Breast epithelium (tissue), 3 donors: ENCODE results near the gene GNB5.

ENCODE experiments used
- POLR2A ChIP-seq: fragments of 450-650 bp; IDR thresholded peaks from one replicate; pipeline ENCODE4 v1.6.1; 2016; ENCODE audit warnings: antibody characterized with exemption, mild to moderate bottlenecking, moderate library complexity
- TF ChIP-seq, protein P1 (sequence below), 3 donors: fragments of 450-650 bp; IDR thresholded peaks; one replicate each; pipeline ENCODE4 v1.5.1; 2016 to 2017; ENCODE audit warnings: antibody characterized with exemption in 3 of 3, mild to moderate bottlenecking in 3 of 3, moderate library complexity in 3 of 3

DNA sequence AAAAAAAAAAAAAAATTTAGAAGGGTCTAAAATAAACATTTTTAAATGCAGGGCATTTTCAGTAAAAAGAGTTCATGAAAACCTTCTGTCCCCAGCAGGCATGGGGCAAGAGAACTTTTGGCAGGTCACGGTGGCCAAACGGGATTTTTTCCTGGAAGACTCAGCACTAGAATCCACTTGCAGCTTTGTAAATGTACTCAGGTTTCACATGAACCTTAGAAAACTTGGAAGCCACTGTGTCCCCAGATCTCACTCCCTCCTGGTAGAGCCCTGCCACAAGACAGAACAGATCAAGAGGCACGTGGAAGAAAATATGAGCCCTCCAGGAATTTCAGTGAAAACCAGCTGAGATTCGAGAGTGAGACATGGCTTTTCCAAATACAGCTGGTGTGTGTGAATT lies 2.1 kb upstream of the GNB5 start:
- TF ChIP-seq, protein P1, sequence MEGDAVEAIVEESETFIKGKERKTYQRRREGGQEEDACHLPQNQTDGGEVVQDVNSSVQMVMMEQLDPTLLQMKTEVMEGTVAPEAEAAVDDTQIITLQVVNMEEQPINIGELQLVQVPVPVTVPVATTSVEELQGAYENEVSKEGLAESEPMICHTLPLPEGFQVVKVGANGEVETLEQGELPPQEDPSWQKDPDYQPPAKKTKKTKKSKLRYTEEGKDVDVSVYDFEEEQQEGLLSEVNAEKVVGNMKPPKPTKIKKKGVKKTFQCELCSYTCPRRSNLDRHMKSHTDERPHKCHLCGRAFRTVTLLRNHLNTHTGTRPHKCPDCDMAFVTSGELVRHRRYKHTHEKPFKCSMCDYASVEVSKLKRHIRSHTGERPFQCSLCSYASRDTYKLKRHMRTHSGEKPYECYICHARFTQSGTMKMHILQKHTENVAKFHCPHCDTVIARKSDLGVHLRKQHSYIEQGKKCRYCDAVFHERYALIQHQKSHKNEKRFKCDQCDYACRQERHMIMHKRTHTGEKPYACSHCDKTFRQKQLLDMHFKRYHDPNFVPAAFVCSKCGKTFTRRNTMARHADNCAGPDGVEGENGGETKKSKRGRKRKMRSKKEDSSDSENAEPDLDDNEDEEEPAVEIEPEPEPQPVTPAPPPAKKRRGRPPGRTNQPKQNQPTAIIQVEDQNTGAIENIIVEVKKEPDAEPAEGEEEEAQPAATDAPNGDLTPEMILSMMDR (IDR thresholded peaks at IDR 0.05): no peak
- no peak for TF ChIP-seq POLR2A
